Endothelial cell of umbilical vein (primary cell): ENCODE results near the gene EDN1. TPM values are rescaled to one million over a fixed set of nuclear protein-coding genes. Genes with fewer than 3 reads are reported as not detected.

Experiments used
- BruUV-seq: library from RNA; stranded (reverse); fragments of 400-500 nt; replicated peaks from 2 replicates; lab custom pipeline; 2021; lab: Mats Ljungman, UMichigan
- CTCF ChIA-PET: fragments of 300-600, 350-600 bp; sonication (Branson Sonifier 250); formaldehyde crosslinking; loops from one replicate; lab custom pipeline; 2021; ENCODE audit warnings: antibody characterized with exemption, inconsistent platforms; lab: Charles Lee
- POLR2A ChIA-PET: fragments of 300-600, 350-600 bp; sonication (Branson Sonifier 250); formaldehyde crosslinking; loops from one replicate; lab custom pipeline; 2021; ENCODE audit warnings: antibody characterized with exemption, inconsistent platforms; lab: Charles Lee
- DNase-seq: peaks from one replicate; pipeline ENCODE4 v3.0.0-alpha.2; 2011; ENCODE audit warnings: low read depth, low spot score
- FAIRE-seq: peaks from 2 replicates; lab custom pipeline; 2011; peaks lifted over from hg19 to GRCh38; lab: Jason Lieb, UNC
- H2AFZ ChIP-seq: 2 replicates; pipeline ENCODE4 v1.6.0; 2012; ENCODE audit warnings: low read depth, low read length, control low read depth, inconsistent platforms
- H3K27ac ChIP-seq: 2 replicates; pipeline ENCODE4 v1.5.1; 2011; ENCODE audit warnings: low read depth, mild to moderate bottlenecking, control low read depth, low read length, moderate library complexity; ENCODE audit not compliant: insufficient read depth
- H3K27me3 ChIP-seq, 2 experiments: 2 replicates each; pipeline versions ENCODE4 v1.6.0 to v1.6.1; 2011; ENCODE audit warnings: low read length in 2 of 2, mixed read lengths in 1 of 2; ENCODE audit not compliant: control insufficient read depth in 2 of 2, insufficient read depth in 2 of 2
- H3K36me3 ChIP-seq, 2 experiments: 2 replicates in 1 of 2; 3 replicates in 1 of 2; pipeline ENCODE4 v1.5.1; 2011; ENCODE audit warnings: low read length in 2 of 2, mild to moderate bottlenecking in 1 of 2, moderate library complexity in 1 of 2; ENCODE audit not compliant: control insufficient read depth in 2 of 2, insufficient read depth in 2 of 2; ENCODE audit errors: extremely low read depth in 1 of 2
- H3K4me1 ChIP-seq: 3 replicates; pipeline ENCODE4 v1.5.1; 2011; ENCODE audit warnings: mild to moderate bottlenecking, low read length; ENCODE audit not compliant: control insufficient read depth, insufficient read depth; ENCODE audit errors: extremely low read depth
- H3K4me2 ChIP-seq: 2 replicates; pipeline ENCODE4 v1.6.1; 2011; ENCODE audit warnings: low read length, control low read depth, mixed read lengths; ENCODE audit not compliant: insufficient read depth
- H3K4me3 ChIP-seq, 3 experiments: fragments of 200-600 bp in 1 of 3; sonication (generic), shearing (Covaris generic) in 1 of 3; replicated peaks in 1 of 3; 2 replicates each; pipeline ENCODE4 v1.5.1; 2011 to 2016; ENCODE audit warnings: control low read depth in 3 of 3, low read length in 3 of 3, mild to moderate bottlenecking in 2 of 3, inconsistent platforms in 1 of 3, low read depth in 1 of 3, moderate library complexity in 1 of 3; ENCODE audit not compliant: insufficient read depth in 1 of 3
- H3K79me2 ChIP-seq: 2 replicates; pipeline ENCODE4 v1.6.0; 2012; ENCODE audit warnings: low read length, inconsistent platforms; ENCODE audit not compliant: control insufficient read depth, insufficient read depth
- H3K9ac ChIP-seq: replicated peaks from 2 replicates; pipeline ENCODE3; 2011; ENCODE audit warnings: low read length, control low read depth; ENCODE audit not compliant: insufficient read depth; ENCODE audit errors: extremely low read depth
- H3K9me1 ChIP-seq: replicated peaks from 3 replicates; pipeline ENCODE4 v1.6.0; 2011; ENCODE audit warnings: mild to moderate bottlenecking, low read length; ENCODE audit not compliant: control insufficient read depth, insufficient read depth; ENCODE audit errors: extremely low read depth
- H3K9me3 ChIP-seq: replicated peaks from 2 replicates; pipeline ENCODE4 v1.5.1; 2012; ENCODE audit warnings: low read length, inconsistent platforms; ENCODE audit not compliant: control insufficient read depth, insufficient read depth
- H4K20me1 ChIP-seq: replicated peaks from 2 replicates; pipeline ENCODE3; 2011; ENCODE audit warnings: mild to moderate bottlenecking, low read length; ENCODE audit not compliant: control insufficient read depth, insufficient read depth; ENCODE audit errors: extremely low read depth
- EZH2 ChIP-seq: IDR thresholded peaks from 2 replicates; pipeline ENCODE4 v1.6.1; 2012; ENCODE audit warnings: borderline replicate concordance, low read depth, mild to moderate bottlenecking, moderate library complexity, low read length, inconsistent platforms; ENCODE audit not compliant: severe bottlenecking
- FOS ChIP-seq: IDR thresholded peaks from 2 replicates; pipeline ENCODE4 v1.6.1; 2011; ENCODE audit warnings: mild to moderate bottlenecking, low read length, moderate library complexity, borderline replicate concordance; ENCODE audit not compliant: insufficient read depth
- GATA2 ChIP-seq: IDR thresholded peaks from 2 replicates; pipeline ENCODE4 v1.7.0; 2011; ENCODE audit warnings: low read depth, mild to moderate bottlenecking, moderate library complexity, mixed read lengths, low read length; ENCODE audit not compliant: insufficient read length, insufficient read depth
- JUN ChIP-seq: IDR thresholded peaks from 2 replicates; pipeline ENCODE4 v1.6.1; 2011; ENCODE audit warnings: borderline replicate concordance, low read depth; ENCODE audit not compliant: insufficient read length, insufficient read depth
- MYC ChIP-seq: IDR thresholded peaks from one replicate; pipeline ENCODE4 v1.6.1; 2011; ENCODE audit warnings: mild to moderate bottlenecking, low read depth, low read length
- POLR2A ChIP-seq: IDR thresholded peaks from 2 replicates; pipeline ENCODE4 v1.6.1; 2012; ENCODE audit warnings: low read depth, mild to moderate bottlenecking, control low read depth, low read length
- POLR2AphosphoS5 ChIP-seq: IDR thresholded peaks from 2 replicates; pipeline ENCODE4 v1.6.1; 2012; ENCODE audit warnings: low read depth, mild to moderate bottlenecking, control low read depth, low read length, moderate library complexity; ENCODE audit not compliant: insufficient read depth
- dilution Hi-C: fragments of 300-500 bp; cut with MboI; formaldehyde crosslinking; loops from one replicate; pipeline ENCODE4 v1.15.0; 2019; ENCODE audit warnings: low sequenced_read_pairs; ENCODE audit not compliant: extremely low pct_ligation_motif_present
- intact Hi-C: fragments of 100-400 bp; cut with micrococcal nuclease; formaldehyde crosslinking; loops from one replicate; pipeline ENCODE4 v1.10.0; 2022
- polyA plus RNA-seq, 4 experiments: library from polyadenylated mRNA; depleted of rRNA in 3 of 4; stranded (reverse) in 3 of 4; unstranded in 1 of 4; fragments of >200 nt; gene quantifications; 2 replicates each; pipeline versions ENCODE4 v1.2.1 to v1.2.3, GENCODE V29; 2011 to 2012; ENCODE audit warnings: missing spikeins in 1 of 4
- total RNA-seq: library from RNA; stranded (reverse); gene quantifications from 2 replicates; pipeline ENCODE4 v1.2.3, GENCODE V29; 2021
- TF ChIP-seq, protein P1 (sequence below): IDR thresholded peaks from 2 replicates; pipeline ENCODE4 v1.6.1; 2011; ENCODE audit not compliant: insufficient read depth, insufficient read length
- TF ChIP-seq, protein P2 (sequence below), 2 donors: IDR thresholded peaks; 1 replicate in 1 of 2; 2 replicates in 1 of 2; pipeline ENCODE4 v1.5.1; 2011; ENCODE audit warnings: low read length in 2 of 2, mild to moderate bottlenecking in 2 of 2, moderate library complexity in 2 of 2, control low read depth in 1 of 2, inconsistent platforms in 1 of 2, low read depth in 1 of 2; ENCODE audit not compliant: insufficient read depth in 1 of 2; ENCODE audit errors: extremely low read depth in 1 of 2

Gene EDN1
- total and polyA plus RNA-seq, 2 donors (not counting 3 experiments of a cell fraction or from before 2014, with no cell fraction given): 493 to 498 TPM

DNA sequence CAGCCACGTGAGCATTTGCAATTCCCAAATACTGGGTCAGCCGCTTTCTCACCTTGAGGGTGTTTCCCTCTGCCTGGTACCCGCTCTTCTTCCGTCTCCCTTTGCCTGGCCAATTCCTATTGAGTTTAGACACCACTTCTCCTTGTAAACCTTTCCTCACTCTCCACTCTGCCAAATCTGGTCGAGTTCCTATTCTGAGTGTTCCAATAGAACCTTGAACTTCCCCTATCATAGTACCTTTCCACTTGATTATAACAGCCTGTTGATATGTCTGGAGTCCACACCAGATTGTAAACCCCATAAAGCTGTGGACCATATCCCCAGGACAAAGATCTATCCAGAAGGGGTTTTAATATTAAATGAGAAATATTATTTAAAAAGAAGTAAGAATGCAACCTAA lies 36.0 kb upstream of the EDN1 start:
- no peaks in the 10 kb centered on the region for H3K9me1 ChIP-seq
- intact Hi-C loops (no loop called here), dilution Hi-C loops (no loop called here)
- FAIRE-seq: no peak
- H3K4me1 ChIP-seq: no peaks in the 10 kb centered on the region
- CTCF ChIA-PET: no interaction called here
- no peak overlapping the region for H2AFZ ChIP-seq
- H4K20me1 ChIP-seq: no peaks in the 10 kb centered on the region
- POLR2A ChIA-PET: no interaction called here
- BruUV-seq: no TSS peak
- TF ChIP-seq GATA2 (no peak), MYC (no peak), POLR2A (no peak), JUN (no peak), EZH2 (no peak), POLR2AphosphoS5 (no peak), FOS (no peak)
- TF ChIP-seq, protein P1, sequence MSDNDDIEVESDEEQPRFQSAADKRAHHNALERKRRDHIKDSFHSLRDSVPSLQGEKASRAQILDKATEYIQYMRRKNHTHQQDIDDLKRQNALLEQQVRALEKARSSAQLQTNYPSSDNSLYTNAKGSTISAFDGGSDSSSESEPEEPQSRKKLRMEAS: no peak
- TF ChIP-seq, protein P2, sequence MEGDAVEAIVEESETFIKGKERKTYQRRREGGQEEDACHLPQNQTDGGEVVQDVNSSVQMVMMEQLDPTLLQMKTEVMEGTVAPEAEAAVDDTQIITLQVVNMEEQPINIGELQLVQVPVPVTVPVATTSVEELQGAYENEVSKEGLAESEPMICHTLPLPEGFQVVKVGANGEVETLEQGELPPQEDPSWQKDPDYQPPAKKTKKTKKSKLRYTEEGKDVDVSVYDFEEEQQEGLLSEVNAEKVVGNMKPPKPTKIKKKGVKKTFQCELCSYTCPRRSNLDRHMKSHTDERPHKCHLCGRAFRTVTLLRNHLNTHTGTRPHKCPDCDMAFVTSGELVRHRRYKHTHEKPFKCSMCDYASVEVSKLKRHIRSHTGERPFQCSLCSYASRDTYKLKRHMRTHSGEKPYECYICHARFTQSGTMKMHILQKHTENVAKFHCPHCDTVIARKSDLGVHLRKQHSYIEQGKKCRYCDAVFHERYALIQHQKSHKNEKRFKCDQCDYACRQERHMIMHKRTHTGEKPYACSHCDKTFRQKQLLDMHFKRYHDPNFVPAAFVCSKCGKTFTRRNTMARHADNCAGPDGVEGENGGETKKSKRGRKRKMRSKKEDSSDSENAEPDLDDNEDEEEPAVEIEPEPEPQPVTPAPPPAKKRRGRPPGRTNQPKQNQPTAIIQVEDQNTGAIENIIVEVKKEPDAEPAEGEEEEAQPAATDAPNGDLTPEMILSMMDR (IDR thresholded peaks at IDR 0.05; ENCODE audit: extremely low read depth in 1 of 2, insufficient read depth in 1 of 2, low read depth in 1 of 2, low read length in 2 of 2): no peak
- no peaks in the 10 kb centered on the region for H3K79me2 ChIP-seq
- no peak overlapping the region for H3K4me2 ChIP-seq
- no peaks in the 10 kb centered on the region for H3K9me3 ChIP-seq
- H3K36me3 ChIP-seq: no peaks in the 10 kb centered on the region
- H3K4me3 ChIP-seq: no peak overlapping the region
- H3K27me3 ChIP-seq: peaks cover 0 to 3% of the 10 kb centered on the region in 2 experiments
- H3K27ac ChIP-seq: no peak overlapping the region
- H3K9ac ChIP-seq: no peak overlapping the region
- no peak for DNase-seq
